Stimulated activated CD4-positive, alpha-beta T cell treated with anti-CD3 and anti-CD28 coated beads, TNF-alpha, amount 100 ng/mL, for 1 hour (primary cell): Measurements from ENCODE around the gene BPIFB6.

Experiments
- DNase-seq, 3 donors: peaks; one replicate each; pipeline ENCODE4 v3.0.0-alpha.2; 2020; ENCODE audit warnings: low read depth in 3 of 3, low spot score in 1 of 3

The BPIFB6 gene

DNA sequence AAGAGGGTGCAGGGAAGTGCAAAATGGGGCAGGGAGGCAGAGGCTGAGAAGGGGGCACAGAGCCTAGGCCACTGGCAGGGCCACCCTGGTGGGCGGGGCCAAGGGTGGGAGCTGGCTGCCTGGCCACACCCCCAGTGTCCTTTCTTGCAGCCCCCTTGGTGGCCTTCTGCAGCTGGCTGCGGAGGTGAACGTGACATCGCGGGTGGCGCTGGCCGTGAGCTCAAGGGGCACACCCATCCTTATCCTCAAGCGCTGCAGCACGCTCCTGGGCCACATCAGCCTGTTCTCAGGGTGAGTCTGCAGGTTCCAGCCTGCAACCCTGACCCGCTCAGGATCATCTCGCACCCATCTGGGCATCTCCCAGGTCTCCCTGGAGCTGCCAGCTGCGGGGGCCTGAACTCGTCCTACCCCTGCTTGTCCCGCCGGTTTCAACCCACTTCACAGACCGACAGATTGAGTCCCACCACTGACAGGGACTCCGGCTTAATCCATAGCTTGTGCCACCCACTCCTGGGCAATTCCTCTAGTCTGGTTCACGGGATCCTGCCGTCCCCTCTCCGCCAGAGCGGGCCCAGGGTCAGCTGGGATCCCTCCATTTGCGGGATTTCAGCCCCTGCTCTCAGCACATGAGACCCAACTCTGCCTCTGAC is 28.4 kb downstream of the BPIFB6 start:
- no peak for DNase-seq

- no peak for DNase-seq
Observed at GRCh38 chr20:33061658-33062028, 30.2 kb downstream of the BPIFB6 start.

DNA sequence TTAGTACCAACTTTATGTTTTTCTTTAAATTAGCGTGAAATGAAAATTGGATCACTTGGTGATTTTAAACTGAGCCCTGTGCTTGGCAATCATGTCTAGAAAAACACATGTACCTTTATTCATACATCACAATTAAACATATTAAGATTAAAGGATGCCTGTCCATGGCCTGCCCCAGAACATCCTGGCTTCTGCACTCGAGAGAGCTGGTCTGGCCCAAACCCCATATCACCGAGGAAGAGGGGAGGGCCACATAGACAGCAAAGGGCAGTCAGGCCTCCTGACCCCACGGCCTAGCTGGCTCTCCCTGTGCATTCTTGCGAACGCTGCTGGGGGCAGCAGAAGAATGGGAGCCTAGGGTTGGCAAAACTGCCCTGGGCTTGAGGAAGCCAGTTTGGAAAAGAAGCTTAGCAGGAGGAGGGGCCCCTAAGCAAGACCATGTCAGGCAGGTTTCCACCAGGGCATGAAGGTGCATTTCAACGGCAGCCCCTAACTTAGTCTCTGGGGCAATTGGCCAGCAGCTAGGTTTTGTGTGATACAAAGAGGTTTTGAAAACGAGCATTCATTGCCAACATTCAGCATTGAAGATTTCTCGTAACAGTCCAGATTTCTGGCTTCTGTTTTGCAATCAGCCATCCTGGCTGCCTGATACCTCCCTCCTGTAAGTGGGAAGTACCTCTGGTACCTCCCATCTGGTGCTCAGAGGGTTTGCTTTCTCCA is 30.8 kb downstream of the BPIFB6 start:
- no peak for DNase-seq

- DNase-seq, result no peak
Observed at GRCh38 chr20:33062825-33063149, 31.3 kb downstream of the BPIFB6 start.

- no peak for DNase-seq
Observed at GRCh38 chr20:33063271-33063670, 31.8 kb downstream of the BPIFB6 start.

- no peak for DNase-seq
Observed at GRCh38 chr20:33064572-33065287, 33.3 kb downstream of the BPIFB6 start.

- DNase-seq, result no peak
Observed at GRCh38 chr20:33065785-33066184, 34.3 kb downstream of the BPIFB6 start.

DNA sequence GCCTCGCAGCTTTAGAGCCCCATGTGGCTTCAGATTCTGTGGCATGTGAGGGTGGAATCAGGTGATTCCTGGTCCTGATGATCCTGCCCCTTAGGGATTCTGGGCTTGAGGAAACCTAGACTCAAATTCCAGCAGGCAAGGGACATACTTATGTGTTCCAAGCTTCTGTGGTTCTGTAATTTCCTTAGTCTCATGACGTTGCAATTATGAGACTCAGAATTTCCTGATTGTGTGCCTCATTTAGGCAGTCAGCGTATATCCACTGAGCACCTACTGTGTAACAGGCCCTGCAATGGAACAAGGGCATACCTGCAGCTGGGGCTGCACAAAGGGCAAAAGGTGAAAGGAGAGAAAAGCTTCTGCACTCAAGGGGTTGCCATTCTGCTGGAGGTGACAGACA is 36.4 kb downstream of the BPIFB6 start:
- no peak for DNase-seq

- no peak for DNase-seq
Observed at GRCh38 chr20:33068251-33068939, 36.9 kb downstream of the BPIFB6 start.

- DNase-seq, result no peak
Observed at GRCh38 chr20:33069673-33070072, 38.2 kb downstream of the BPIFB6 start.

GRCh38 chr20:33070111-33071053 is 38.9 kb downstream of the BPIFB6 start:
- DNase-seq, result no peak

- DNase-seq, result no peak
Observed at GRCh38 chr20:33071198-33071597, 39.8 kb downstream of the BPIFB6 start.

GRCh38 chr20:33072362-33072761 is 40.9 kb downstream of the BPIFB6 start:
- DNase-seq, result no peak

DNA sequence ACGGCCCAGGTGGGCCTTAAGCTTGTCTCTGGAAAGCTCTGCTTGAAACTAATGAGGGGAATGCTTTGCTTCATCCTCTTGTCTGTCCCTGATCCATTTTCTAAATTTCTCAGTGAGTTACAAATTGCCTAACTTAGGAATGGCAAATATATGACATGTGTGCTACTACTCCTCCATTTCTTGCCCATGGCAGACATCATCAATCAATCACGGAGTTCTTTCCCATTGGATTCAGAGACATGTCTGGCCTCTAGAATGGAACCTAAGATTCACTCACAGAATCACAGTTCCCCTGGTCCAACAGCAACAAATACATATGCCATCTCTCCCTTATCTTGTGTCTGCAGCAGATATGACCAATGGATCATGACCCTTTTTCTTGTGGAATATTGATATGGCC is 41.4 kb downstream of the BPIFB6 start:
- no peak for DNase-seq

GRCh38 chr20:33074675-33075074 is 43.2 kb downstream of the BPIFB6 start:
- DNase-seq, result no peak

DNA sequence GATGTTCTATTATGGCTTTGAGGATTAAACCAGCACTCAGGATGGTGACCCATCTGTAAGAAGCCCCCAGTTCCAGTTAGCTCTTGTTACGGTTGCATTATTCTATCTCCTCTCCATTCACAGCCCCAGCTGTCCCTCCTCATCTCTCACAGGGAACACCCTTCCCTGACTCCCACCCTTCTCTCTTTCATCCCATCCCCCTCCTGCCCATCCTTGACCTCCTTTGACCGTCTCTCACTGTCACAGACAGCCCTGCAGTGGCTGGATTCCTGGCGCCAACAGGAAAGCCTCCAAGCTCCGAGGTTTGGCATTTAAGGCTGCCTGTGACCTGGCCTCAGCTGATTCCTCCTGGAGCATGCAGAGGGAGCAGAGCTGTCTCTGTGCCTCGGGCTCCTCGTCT is 43.8 kb downstream of the BPIFB6 start:
- no peak for DNase-seq

DNA sequence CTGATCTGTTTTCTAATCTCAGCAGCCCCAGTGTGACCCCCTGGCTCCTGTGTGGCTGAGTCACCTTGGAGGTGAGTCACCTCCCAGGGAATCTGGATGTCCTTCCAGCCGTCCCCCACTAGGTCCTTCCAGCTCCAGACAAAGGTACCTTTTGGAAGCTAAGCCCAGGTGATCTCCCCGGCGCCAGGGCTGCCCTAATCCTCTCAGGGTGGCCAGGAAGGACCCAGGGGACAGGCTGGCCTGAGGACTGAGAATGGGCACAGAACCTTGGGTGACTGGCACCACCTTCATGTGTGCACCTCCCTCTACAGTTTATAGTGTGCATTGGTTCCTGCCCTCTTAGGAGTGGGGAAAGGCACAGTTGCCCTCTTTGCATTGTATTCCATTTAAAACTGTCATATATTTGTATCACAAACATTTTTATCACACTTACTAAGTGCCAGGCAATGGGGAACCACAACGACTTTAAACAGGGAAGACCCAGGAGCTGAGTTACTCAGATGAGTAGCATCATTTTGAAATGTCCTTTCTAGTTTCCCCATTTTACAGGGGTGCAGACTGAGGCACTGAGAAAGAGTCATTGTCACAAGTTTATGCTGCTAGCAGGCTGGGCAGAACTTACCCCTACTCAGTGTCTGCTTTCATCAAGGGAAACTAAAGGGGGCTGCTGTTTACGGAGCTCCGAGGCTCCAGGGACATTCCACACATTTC is 45.4 kb downstream of the BPIFB6 start:
- no peak for DNase-seq

DNA sequence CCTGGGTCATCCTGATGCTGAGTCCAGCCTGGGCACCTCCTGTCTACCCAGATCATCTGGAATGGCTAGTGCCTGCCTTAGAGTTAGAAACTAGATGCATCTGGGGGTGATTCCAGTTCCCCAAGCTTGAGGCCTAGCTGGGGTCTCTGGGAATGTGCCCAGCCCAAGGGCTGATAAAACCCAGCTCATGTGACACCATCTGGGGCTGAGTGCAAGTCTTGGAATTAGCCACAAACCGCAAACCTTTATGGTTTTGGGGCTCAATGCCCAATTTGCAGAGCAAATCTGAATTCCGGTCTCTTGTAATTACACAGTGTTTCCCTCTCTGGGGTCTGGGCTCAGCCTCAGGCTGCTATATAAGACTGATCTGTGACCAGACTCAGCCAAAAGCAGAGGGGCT is 47.8 kb downstream of the BPIFB6 start, which contains the start of gene BPIFB4:
TSS of gene BPIFB4 (plus strand) at position 385 of the 400 bp plus-strand sequence. CDS start 1,884 bp downstream, outside the sequence.
- no peak for DNase-seq

DNA sequence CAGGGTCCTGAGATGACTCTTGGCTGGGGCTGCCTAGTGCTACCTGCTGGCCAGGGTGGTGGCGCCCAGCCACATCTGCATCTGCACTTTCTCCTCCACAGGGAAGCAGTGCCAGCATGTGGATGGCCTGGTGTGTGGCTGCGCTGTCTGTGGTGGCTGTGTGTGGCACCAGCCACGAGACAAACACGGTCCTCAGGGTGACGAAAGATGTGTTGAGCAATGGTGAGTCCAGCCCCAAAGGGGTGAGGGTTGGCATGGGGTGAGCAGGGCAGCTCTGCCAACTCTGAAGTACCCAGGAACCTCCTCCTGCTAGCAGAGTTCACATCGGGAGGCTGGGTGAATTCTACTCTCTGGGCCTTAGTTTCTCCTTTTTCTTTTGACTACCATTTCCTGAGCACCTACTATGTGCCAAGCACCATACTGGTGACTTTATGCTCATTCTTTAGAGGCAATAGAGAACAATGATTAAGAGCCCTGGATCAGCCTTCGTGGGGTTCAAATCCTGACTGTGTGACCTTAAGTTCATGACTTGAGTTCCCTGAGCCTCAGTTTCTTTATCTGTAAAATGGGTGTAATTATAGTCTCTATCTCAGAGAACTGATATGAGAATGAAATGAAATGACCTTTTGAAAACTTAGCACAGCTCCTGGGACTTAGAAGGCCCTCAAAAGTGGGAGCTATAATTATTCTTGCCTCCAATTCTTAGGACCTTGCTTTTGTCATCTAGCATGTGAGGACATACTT is 50.1 kb downstream of the BPIFB6 start:
- no peak for DNase-seq
